GM18505 (cell line): ENCODE data around the gene ZNF670.
"Not testable (repeated sequence)": the region's sequence is repeated elsewhere in the genome, so short reads cannot be mapped to it uniquely, and the experiment has no call there.

Experiments
- ATAC-seq: cut with Tn5 transposase; IDR thresholded peaks from one replicate; pipeline ENCODE4 v1.9.1; 2021; ENCODE audit not compliant: unreplicated experiment
- POLR2A ChIP-seq: IDR thresholded peaks from 4 replicates; pipeline ENCODE4 v1.6.1; 2011; ENCODE audit warnings: borderline replicate concordance; ENCODE audit not compliant: insufficient read depth, insufficient read length; ENCODE audit errors: extremely low read depth

The ZNF670 gene

GRCh38 chr1:247047260-247047659 lies 31.4 kb downstream of the ZNF670 start:
- no peak for ATAC-seq
- no peak for TF ChIP-seq POLR2A

- TF ChIP-seq POLR2A = no peak
- ATAC-seq = no peak
Observed at GRCh38 chr1:247043406-247043805, 35.2 kb downstream of the ZNF670 start.

- TF ChIP-seq POLR2A = no peak
- ATAC-seq = no peak
Observed at GRCh38 chr1:247037511-247038320, 40.9 kb downstream of the ZNF670 start.

- not testable (repeated sequence) for ATAC-seq
Observed at GRCh38 chr1:247032306-247032705, 46.3 kb downstream of the ZNF670 start.
